GM12878 (cell line): ENCODE measurements around the gene MAPRE3. TPM values are rescaled to one million over a fixed set of nuclear protein-coding genes. Genes with fewer than 3 reads are reported as not detected.
"Not testable (repeated sequence)": the region's sequence is repeated elsewhere in the genome, so short reads cannot be mapped to it uniquely, and the experiment has no call there.

Experiments used
- ATAC-seq: fragments of 200-7000 bp; cut with Tn5 transposase; 3 replicates; pipeline ENCODE4 v1.9.1; 2020; ENCODE audit warnings: mild to moderate bottlenecking, moderate library complexity
- BruUV-seq: library from RNA; stranded (reverse); fragments of 400-500 nt; replicated peaks from 2 replicates; lab custom pipeline; 2021; lab: Mats Ljungman, UMichigan
- CTCF ChIA-PET: fragments of 300-600 bp; sonication (Branson Sonifier 250); formaldehyde crosslinking; extraction: SDS; loops from one replicate; lab custom pipeline; 2021; ENCODE audit warnings: inconsistent platforms; lab: Yijun Ruan, JAX
- POLR2A ChIA-PET: fragments of 350-600 bp; formaldehyde crosslinking; extraction: SDS; loops from one replicate; lab custom pipeline; 2021; ENCODE audit warnings: inconsistent platforms; lab: Charles Lee
- RAD21 ChIA-PET: fragments of 300-600 bp; sonication (Branson Sonifier 250); formaldehyde crosslinking; loops from one replicate; lab custom pipeline; 2023; ENCODE audit warnings: antibody characterized with exemption; ENCODE audit not compliant: unreplicated experiment; lab: Charles Lee
- SMC1A ChIA-PET: fragments of 300-600 bp; sonication (Branson Sonifier 250); formaldehyde crosslinking; loops from one replicate; lab custom pipeline; 2023; ENCODE audit not compliant: unreplicated experiment, uncharacterized antibody; lab: Charles Lee
- DNase-seq: peaks from one replicate; pipeline ENCODE4 v3.0.0-alpha.2; 2011; ENCODE audit warnings: low read depth, low spot score
- FAIRE-seq: peaks from 3 replicates; lab custom pipeline; 2011; peaks lifted over from hg19 to GRCh38; lab: Jason Lieb, UNC
- H2AFZ ChIP-seq: 2 replicates; pipeline ENCODE4 v1.6.0; 2011; ENCODE audit warnings: low read depth, low read length, control low read depth; ENCODE audit not compliant: control insufficient read depth
- H3K27ac ChIP-seq: 2 replicates; pipeline ENCODE4 v1.5.1; 2011; ENCODE audit warnings: control low read depth; ENCODE audit not compliant: control insufficient read depth, insufficient read depth
- H3K27me3 ChIP-seq, 2 experiments: replicated peaks in 1 of 2; 2 replicates each; pipeline versions ENCODE4 v1.6.0 to v1.6.1; 2011; ENCODE audit warnings: low read length in 1 of 2; ENCODE audit not compliant: control insufficient read depth in 2 of 2, insufficient read depth in 2 of 2
- H3K36me3 ChIP-seq, 2 experiments: 2 replicates each; pipeline ENCODE4 v1.5.1; 2011; ENCODE audit warnings: low read length in 1 of 2; ENCODE audit not compliant: control insufficient read depth in 2 of 2, insufficient read depth in 2 of 2
- H3K4me1 ChIP-seq: 2 replicates; pipeline ENCODE4 v1.6.1; 2011; ENCODE audit warnings: mild to moderate bottlenecking, low read length, moderate library complexity, mixed read lengths; ENCODE audit not compliant: control insufficient read depth, insufficient read depth
- H3K4me2 ChIP-seq: 2 replicates; pipeline ENCODE4 v1.6.0; 2011; ENCODE audit warnings: control low read depth; ENCODE audit not compliant: control insufficient read depth, insufficient read depth
- H3K4me3 ChIP-seq: fragments of 200-600 bp; sonication (generic); 2 replicates; pipeline ENCODE4 v1.5.1; 2016
- H3K79me2 ChIP-seq: 2 replicates; pipeline ENCODE4 v1.6.0; 2011; ENCODE audit warnings: low read length; ENCODE audit not compliant: control insufficient read depth, insufficient read depth
- H3K9ac ChIP-seq: 2 replicates; pipeline ENCODE4 v1.8.0; 2011; ENCODE audit warnings: low read length, control low read depth, mixed read lengths; ENCODE audit not compliant: control insufficient read depth, insufficient read depth
- H3K9me3 ChIP-seq: replicated peaks from 3 replicates; pipeline ENCODE4 v1.5.1; 2011; ENCODE audit warnings: mild to moderate bottlenecking, low read length; ENCODE audit not compliant: control insufficient read depth, insufficient read depth
- H4K20me1 ChIP-seq: 2 replicates; pipeline ENCODE4 v1.6.0; 2011; ENCODE audit not compliant: control insufficient read depth, insufficient read depth
- ATF3 ChIP-seq: IDR thresholded peaks from 2 replicates; pipeline ENCODE4 v1.6.1; 2011; ENCODE audit warnings: low read depth, mild to moderate bottlenecking, low read length, moderate library complexity, borderline replicate concordance; ENCODE audit errors: extremely low read depth
- BHLHE40 ChIP-seq, 2 experiments: fragments of 450-650 bp in 1 of 2; IDR thresholded peaks; 2 replicates each; pipeline ENCODE4 v1.6.1; 2011 to 2017; ENCODE audit warnings: low read depth in 2 of 2, borderline replicate concordance in 1 of 2, improper control_type of control experiment in 1 of 2, low read length in 1 of 2, mild to moderate bottlenecking in 1 of 2
- E2F8 ChIP-seq: fragments of 450-650 bp; IDR thresholded peaks from 2 replicates; pipeline ENCODE4 v1.6.1; 2018; ENCODE audit warnings: mild to moderate bottlenecking, low read depth, moderate library complexity; ENCODE audit not compliant: partially characterized antibody
- IKZF1 ChIP-seq: fragments of 450-650 bp; conservative IDR thresholded peaks from 2 replicates; pipeline ENCODE4 v1.6.1; 2017; ENCODE audit warnings: antibody characterized with exemption, mild to moderate bottlenecking
- NBN ChIP-seq: fragments of 450-650 bp; IDR thresholded peaks from 2 replicates; pipeline ENCODE4 v1.6.1; 2016
- PAX5 ChIP-seq: IDR thresholded peaks from 2 replicates; pipeline ENCODE4 v1.6.1; 2011; ENCODE audit warnings: low read depth, low read length, borderline replicate concordance
- RUNX3 ChIP-seq: IDR thresholded peaks from 2 replicates; pipeline ENCODE4 v1.6.1; 2012; ENCODE audit warnings: low read length, inconsistent platforms
- WGBS: methylation state at CpG from one replicate; pipeline ENCODE4 v1.1.6; 2016; ENCODE audit warnings: low lambda C conversion rate; ENCODE audit not compliant: insufficient replicate concordance, insufficient coverage; ENCODE audit errors: missing lambda C conversion rate; 5-methylcytosine and 5-hydroxymethylcytosine counted together
- in situ Hi-C: fragments of 300-500 bp; cut with MboI; formaldehyde crosslinking; loops from 9 replicates; pipeline ENCODE4 v1.14.3; 2018; ENCODE audit warnings: mixed read lengths
- intact Hi-C: fragments of 100-400 bp; cut with micrococcal nuclease; formaldehyde crosslinking; loops from one replicate; pipeline ENCODE4 v1.14.2; 2022; ENCODE audit not compliant: unreplicated experiment
- polyA plus RNA-seq, 11 experiments: library from polyadenylated mRNA; depleted of rRNA in 4 of 11; unstranded in 6 of 11; stranded (reverse) in 5 of 11; fragments of >200 nt; fragmentation: Nextera tagmentation in 4 of 11; fragmentation: Illumina TruSeq in 1 of 11; extraction: Ambion mirVana in 4 of 11; extraction: Trizol in 1 of 11; gene quantifications; 1 replicate in 1 of 11; 2 replicates in 10 of 11; pipeline versions ENCODE4 v1.2.1 to v1.2.3, GENCODE V29; 2011 to 2016; ENCODE audit warnings: inconsistent platforms in 2 of 11, missing spikeins in 2 of 11, low read depth in 1 of 11
- total RNA-seq, 4 experiments: library from RNA; depleted of rRNA in 3 of 4; stranded (reverse); fragments of >200 nt in 3 of 4; fragmentation: Illumina TruSeq in 1 of 4; extraction: Trizol in 1 of 4; gene quantifications; 2 replicates each; pipeline versions ENCODE4 v1.2.1 to v1.2.3, GENCODE V29; 2013 to 2021

Gene MAPRE3
- total and polyA plus RNA-seq, 10 of the 15 experiments (the other 5 are each of a cell fraction or from before 2014, with no cell fraction given): 0.03 to 1.3 (median 0.73) TPM; not detected in 1

- TF ChIP-seq ATF3 (no peak), E2F8 (no peak), IKZF1 (peak; percentile 32; the same call in 1 of the 2 replicates)
These were observed 104.5 kb downstream of the MAPRE3 start (continued) for GRCh38 chr2:27074738-27075565.

- DNase-seq, SMC1A ChIA-PET, H3K9me3 ChIP-seq, in situ Hi-C loops, H3K36me3 ChIP-seq, ATAC-seq, H3K79me2 ChIP-seq, FAIRE-seq, H3K9ac ChIP-seq, intact Hi-C loops, BruUV-seq, H4K20me1 ChIP-seq, H3K27me3 ChIP-seq: not testable (repeated sequence)
- WGBS: 47% methylated on average over 6 of the region's 6 CpGs
- CTCF ChIA-PET: interaction anchor here (1.0 to 2.4 kb wide), 3 partner anchors 8 to 24 kb away, joined by 4 to 12 read pairs (median 8); partner anchors contain the start of genes AGBL5 and KHK
- RAD21 ChIA-PET: interaction anchor here (0.7 kb wide), 2 partner anchors 11 to 24 kb away, joined by 3 to 4 read pairs; partner anchors contain the start of gene AGBL5
- Histone ChIP-seq H2AFZ (peak overlapping the region; percentile 31; the same call in 1 of the 2 replicates), H3K4me2 (peak overlapping the region; percentile 61), H3K27ac (peak overlapping the region; percentile 74), H3K4me3 (peak overlapping the region; percentile 31), H3K4me1 (peaks cover 35% of the 10 kb centered on the region)
- peak; percentile 21; the same call in 1 of the 2 replicates for TF ChIP-seq NBN
- peak; percentile 57; the same call in 1 of the 2 replicates for TF ChIP-seq PAX5
- TF ChIP-seq BHLHE40 (IDR thresholded peaks at IDR 0.05; ENCODE audit: borderline replicate concordance in 1 of 2, low read depth in 2 of 2, low read length in 1 of 2): 0 out of 4 replicates have a peak, but pooled peaks of 1 of the 2 experiments have one; percentile 11
- 0 out of 2 replicates have a peak, but pooled peaks have one; percentile 8 for TF ChIP-seq RUNX3
- POLR2A ChIA-PET: interaction anchor here (12.2 kb wide), 1 partner anchor 22 kb away, joined by 139 read pairs; the partner anchor contains the start of gene AGBL5
These were observed 105.1 kb downstream of the MAPRE3 start for GRCh38 chr2:27075566-27075871.
